Neural crest cell (in vitro differentiated cells): Measurements from ENCODE around the gene ASZ1. TPM values are rescaled to one million over a fixed set of nuclear protein-coding genes. Genes with fewer than 3 reads are reported as not detected.
"Not testable (repeated sequence)": the region's sequence is repeated elsewhere in the genome, so short reads cannot be mapped to it uniquely, and the experiment has no call there.

Source experiments
- DNase-seq: peaks from one replicate; pipeline ENCODE4 v3.0.0; 2021; ENCODE audit warnings: low read depth, mixed read lengths, low spot score
- H3K27ac Mint-ChIP-seq: one replicate; pipeline ENCODE4 v1.8.0; 2021; ENCODE audit warnings: mild to moderate bottlenecking, mixed read lengths; ENCODE audit not compliant: unreplicated experiment
- H3K27me3 Mint-ChIP-seq: 2 replicates; pipeline ENCODE4 v1.8.0; 2021; ENCODE audit warnings: low read depth, mild to moderate bottlenecking, mixed read lengths
- H3K36me3 Mint-ChIP-seq: 2 replicates; pipeline ENCODE4 v1.8.0; 2021; ENCODE audit warnings: low read depth, mild to moderate bottlenecking, mixed read lengths
- H3K4me1 Mint-ChIP-seq: 2 replicates; pipeline ENCODE4 v1.8.0; 2021; ENCODE audit warnings: mixed read lengths
- H3K4me3 Mint-ChIP-seq: one replicate; pipeline ENCODE4 v1.8.0; 2021; ENCODE audit warnings: mild to moderate bottlenecking, mixed read lengths
- H3K9me3 Mint-ChIP-seq: 2 replicates; pipeline ENCODE4 v1.8.0; 2021; ENCODE audit warnings: mixed read lengths
- CTCF ChIP-seq: fragments of 200-600 bp; sonication (generic); conservative IDR thresholded peaks from 2 replicates; pipeline ENCODE4 v1.5.0; 2021; ENCODE audit warnings: antibody characterized with exemption, mild to moderate bottlenecking
- long read RNA-seq: library from polyadenylated mRNA; unstranded; transcript quantifications from one replicate; pipeline ENCODE4 v2.0.0, GENCODE V29; 2020
- total RNA-seq: library from RNA; stranded (reverse); gene quantifications from 2 replicates; pipeline ENCODE4 v1.2.1, GENCODE V29; 2021

The ASZ1 gene
- total RNA-seq = not detected in 2 replicates
- long read RNA-seq = 0 reads

- H3K27me3 Mint-ChIP-seq = no peaks in the 10 kb centered on the region
- no peak for DNase-seq
- no peak within 1 kb of the TSS for H3K27ac Mint-ChIP-seq
These were observed at the start of gene ASZ1 for GRCh38 chr7:117427258-117427701. ASZ1 (minus strand) TSS chr7:117427493; CDS start chr7:117427460, 33 bp downstream.

GRCh38 chr7:117476557-117477215 lies 49.4 kb upstream of the ASZ1 start:
- no peak for TF ChIP-seq CTCF
- Mint-ChIP-seq H3K4me3 (no peak overlapping the region), H3K36me3 (no peaks in the 10 kb centered on the region), H3K9me3 (no peaks in the 10 kb centered on the region), H3K4me1 (peaks cover 12% of the 10 kb centered on the region), H3K27ac (no peak overlapping the region), H3K27me3 (peaks cover 64% of the 10 kb centered on the region)
- no peak for DNase-seq

More at GRCh38 chr7:117427258-117427701, at the start of gene ASZ1:
- peaks cover 8% of the 10 kb centered on the region for H3K4me1 Mint-ChIP-seq
- H3K36me3 Mint-ChIP-seq = no peaks in the 10 kb centered on the region
- H3K9me3 Mint-ChIP-seq = no peaks in the 10 kb centered on the region
- no peak for TF ChIP-seq CTCF
- H3K4me3 Mint-ChIP-seq = no peak within 1 kb of the TSS

GRCh38 chr7:117472335-117472734 lies 45.0 kb upstream of the ASZ1 start:
- Mint-ChIP-seq H3K4me1 (no peaks in the 10 kb centered on the region), H3K9me3 (no peaks in the 10 kb centered on the region), H3K4me3 (no peak overlapping the region), H3K27me3 (peaks cover 20% of the 10 kb centered on the region), H3K27ac (no peak overlapping the region), H3K36me3 (no peaks in the 10 kb centered on the region)
- no peak for DNase-seq
- TF ChIP-seq CTCF = no peak

GRCh38 chr7:117470777-117471176 lies 43.5 kb upstream of the ASZ1 start:
- H3K4me1 Mint-ChIP-seq = no peaks in the 10 kb centered on the region
- H3K9me3 Mint-ChIP-seq = no peaks in the 10 kb centered on the region
- H3K27ac Mint-ChIP-seq = no peak overlapping the region
- no peaks in the 10 kb centered on the region for H3K36me3 Mint-ChIP-seq
- no peak overlapping the region for H3K4me3 Mint-ChIP-seq
- no peak for DNase-seq
- peaks cover 5% of the 10 kb centered on the region for H3K27me3 Mint-ChIP-seq
- no peak for TF ChIP-seq CTCF

- no peak for TF ChIP-seq CTCF
- no peak for DNase-seq
- H3K4me1 Mint-ChIP-seq = no peaks in the 10 kb centered on the region
- H3K27me3 Mint-ChIP-seq = no peaks in the 10 kb centered on the region
- no peak overlapping the region for H3K4me3 Mint-ChIP-seq
- no peaks in the 10 kb centered on the region for H3K36me3 Mint-ChIP-seq
- no peaks in the 10 kb centered on the region for H3K9me3 Mint-ChIP-seq
- no peak overlapping the region for H3K27ac Mint-ChIP-seq
These were observed 40.9 kb upstream of the ASZ1 start for GRCh38 chr7:117468174-117468573.

- H3K4me1 Mint-ChIP-seq, H3K9me3 Mint-ChIP-seq, H3K4me3 Mint-ChIP-seq, H3K27me3 Mint-ChIP-seq, DNase-seq, H3K27ac Mint-ChIP-seq, H3K36me3 Mint-ChIP-seq: not testable (repeated sequence)
These were observed 33.5 kb upstream of the ASZ1 start for GRCh38 chr7:117460815-117461214.
